IMR-90 (cell line): ENCODE data around the gene USP54. TPM values are rescaled to one million over a fixed set of nuclear protein-coding genes. Genes with fewer than 3 reads are reported as not detected.

Experiments
- ATAC-seq: fragments of 200-7000 bp; cut with Tn5 transposase; 2 replicates; pipeline ENCODE4 v1.9.1; 2020; ENCODE audit warnings: low read depth, mild to moderate bottlenecking, moderate library complexity
- BruUV-seq: library from RNA; stranded (reverse); fragments of 400-500 nt; replicated peaks from 2 replicates; lab custom pipeline; 2021; lab: Mats Ljungman, UMichigan
- CTCF ChIA-PET: fragments of 300-600 bp; formaldehyde crosslinking; extraction: SDS; loops from one replicate; lab custom pipeline; 2021; ENCODE audit warnings: antibody characterized with exemption; lab: Yijun Ruan, JAX
- POLR2A ChIA-PET: fragments of 300-600 bp; sonication (Branson Sonifier 250); formaldehyde crosslinking; loops from one replicate; lab custom pipeline; 2022; ENCODE audit warnings: antibody characterized with exemption; ENCODE audit not compliant: unreplicated experiment; lab: Charles Lee
- DNase-seq: peaks from one replicate; pipeline ENCODE4 v3.0.0; 2013
- H2AFZ ChIP-seq: replicated peaks from 2 replicates; pipeline ENCODE3; 2013; ENCODE audit warnings: low read length, mild to moderate bottlenecking; ENCODE audit not compliant: poor library complexity
- H2AK5ac ChIP-seq: 2 replicates; pipeline ENCODE4 v1.6.1; 2013; ENCODE audit warnings: low read depth, low read length, inconsistent platforms
- H2AK9ac ChIP-seq: replicated peaks from 2 replicates; pipeline ENCODE3; 2013; ENCODE audit warnings: mild to moderate bottlenecking, low read depth, low read length, moderate library complexity; ENCODE audit not compliant: poor library complexity
- H2BK120ac ChIP-seq: 2 replicates; pipeline ENCODE4 v1.6.1; 2013; ENCODE audit warnings: low read depth, low read length, inconsistent platforms
- H2BK15ac ChIP-seq: 3 replicates; pipeline ENCODE4 v1.6.1; 2013; ENCODE audit warnings: low read depth, low read length, inconsistent platforms
- H2BK20ac ChIP-seq: 2 replicates; pipeline ENCODE4 v1.6.1; 2013; ENCODE audit warnings: low read depth, mild to moderate bottlenecking, inconsistent platforms, low read length, moderate library complexity
- H2BK5ac ChIP-seq: 2 replicates; pipeline ENCODE4 v1.6.1; 2013; ENCODE audit warnings: mild to moderate bottlenecking, low read depth, low read length, inconsistent platforms; ENCODE audit not compliant: poor library complexity, severe bottlenecking
- H3K14ac ChIP-seq: replicated peaks from 2 replicates; pipeline ENCODE4 v1.6.1; 2013; ENCODE audit warnings: low read depth, low read length, inconsistent platforms
- H3K18ac ChIP-seq: 2 replicates; pipeline ENCODE4 v1.6.1; 2013; ENCODE audit warnings: low read depth, low read length, control low read depth
- H3K23ac ChIP-seq: 2 replicates; pipeline ENCODE4 v1.6.1; 2013; ENCODE audit warnings: low read depth, low read length, inconsistent platforms
- H3K27ac ChIP-seq: 2 replicates; pipeline ENCODE4 v1.5.1; 2013; ENCODE audit warnings: mild to moderate bottlenecking, control low read depth, low read length; ENCODE audit not compliant: insufficient read depth
- H3K27me3 ChIP-seq: 2 replicates; pipeline ENCODE4 v1.6.1; 2013; ENCODE audit warnings: low read length; ENCODE audit not compliant: control insufficient read depth, insufficient read depth
- H3K36me3 ChIP-seq: 2 replicates; pipeline ENCODE4 v1.6.1; 2013; ENCODE audit warnings: low read length, mixed read lengths; ENCODE audit not compliant: control insufficient read depth, insufficient read depth
- H3K4ac ChIP-seq: 2 replicates; pipeline ENCODE4 v1.6.1; 2013; ENCODE audit warnings: low read depth, low read length, inconsistent platforms
- H3K4me1 ChIP-seq: 2 replicates; pipeline ENCODE4 v1.6.1; 2013; ENCODE audit warnings: low read length, mixed read lengths; ENCODE audit not compliant: control insufficient read depth, insufficient read depth
- H3K4me2 ChIP-seq: 2 replicates; pipeline ENCODE4 v1.6.1; 2013; ENCODE audit warnings: low read depth, mild to moderate bottlenecking, control low read depth, low read length, moderate library complexity
- H3K4me3 ChIP-seq: 2 replicates; pipeline ENCODE4 v1.5.1; 2013; ENCODE audit warnings: low read depth, mild to moderate bottlenecking, control low read depth, low read length, moderate library complexity; ENCODE audit not compliant: insufficient read depth
- H3K56ac ChIP-seq: 2 replicates; pipeline ENCODE4 v1.6.1; 2013; ENCODE audit warnings: low read length, inconsistent platforms; ENCODE audit not compliant: insufficient read depth; ENCODE audit errors: extremely low read depth
- H3K79me1 ChIP-seq, 2 experiments: 2 replicates each; pipeline ENCODE4 v1.6.1; 2013; ENCODE audit warnings: low read length in 2 of 2, inconsistent platforms in 1 of 2, low read depth in 1 of 2
- H3K9ac ChIP-seq: 2 replicates; pipeline ENCODE4 v1.6.1; 2013; ENCODE audit warnings: low read depth, low read length, control low read depth
- H3K9me1 ChIP-seq: 2 replicates; pipeline ENCODE4 v1.6.1; 2013; ENCODE audit warnings: low read length, inconsistent platforms; ENCODE audit not compliant: insufficient read depth
- H3K9me3 ChIP-seq: 2 replicates; pipeline ENCODE4 v1.6.1; 2013; ENCODE audit warnings: low read length; ENCODE audit not compliant: control insufficient read depth, insufficient read depth
- H4K20me1 ChIP-seq: 2 replicates; pipeline ENCODE4 v1.6.1; 2013; ENCODE audit warnings: low read length, inconsistent platforms; ENCODE audit not compliant: insufficient read depth
- H4K5ac ChIP-seq: 2 replicates; pipeline ENCODE4 v1.6.1; 2013; ENCODE audit warnings: mild to moderate bottlenecking, low read depth, low read length, control low read depth
- H4K8ac ChIP-seq, 2 experiments: 2 replicates each; pipeline ENCODE4 v1.6.1; 2013; ENCODE audit warnings: low read depth in 2 of 2, low read length in 2 of 2, control low read depth in 1 of 2, inconsistent platforms in 1 of 2
- H4K91ac ChIP-seq: 2 replicates; pipeline ENCODE4 v1.6.1; 2013; ENCODE audit warnings: low read depth, low read length, inconsistent platforms; ENCODE audit not compliant: insufficient read depth
- BHLHE40 ChIP-seq: fragments of 150-350 bp; IDR thresholded peaks from 2 replicates; pipeline ENCODE4 v1.6.1; 2016; ENCODE audit warnings: mild to moderate bottlenecking, low read depth, low read length
- CEBPB ChIP-seq: IDR thresholded peaks from 2 replicates; pipeline ENCODE4 v1.6.1; 2012; ENCODE audit warnings: low read depth, low read length, improper control_type of control experiment
- CHD1 ChIP-seq: IDR thresholded peaks from 2 replicates; pipeline ENCODE4 v1.6.1; 2012; ENCODE audit warnings: low read depth, low read length, improper control_type of control experiment
- FOS ChIP-seq: fragments of 150-350 bp; IDR thresholded peaks from 2 replicates; pipeline ENCODE4 v1.6.1; 2016; ENCODE audit warnings: low read depth, low read length
- MAFK ChIP-seq: IDR thresholded peaks from 2 replicates; pipeline ENCODE4 v1.6.1; 2012; ENCODE audit warnings: low read depth, low read length, improper control_type of control experiment
- MAZ ChIP-seq: IDR thresholded peaks from 2 replicates; pipeline ENCODE4 v1.6.1; 2012; ENCODE audit warnings: low read depth, mild to moderate bottlenecking, low read length, improper control_type of control experiment, moderate library complexity, borderline replicate concordance
- MXI1 ChIP-seq: IDR thresholded peaks from 2 replicates; pipeline ENCODE4 v1.6.1; 2012; ENCODE audit warnings: low read depth, mild to moderate bottlenecking, low read length, moderate library complexity, borderline replicate concordance
- NFE2L2 ChIP-seq: fragments of 150-350 bp; IDR thresholded peaks from 2 replicates; pipeline ENCODE4 v1.6.1; 2016; ENCODE audit warnings: low read depth, mild to moderate bottlenecking, low read length
- POLR2A ChIP-seq: IDR thresholded peaks from 2 replicates; pipeline ENCODE4 v1.6.1; 2012; ENCODE audit warnings: mild to moderate bottlenecking, low read depth, low read length
- RAD21 ChIP-seq: IDR thresholded peaks from 2 replicates; pipeline ENCODE4 v1.6.1; 2012; ENCODE audit warnings: low read length, improper control_type of control experiment
- RCOR1 ChIP-seq: IDR thresholded peaks from 2 replicates; pipeline ENCODE4 v1.6.1; 2012; ENCODE audit warnings: mild to moderate bottlenecking, low read length, improper control_type of control experiment; ENCODE audit not compliant: insufficient replicate concordance
- RFX5 ChIP-seq: IDR thresholded peaks from 2 replicates; pipeline ENCODE4 v1.8.0; 2012; ENCODE audit warnings: low read depth, mild to moderate bottlenecking, low read length, moderate library complexity
- SMC3 ChIP-seq: fragments of 150-350 bp; IDR thresholded peaks from 2 replicates; pipeline ENCODE4 v1.6.1; 2016; ENCODE audit warnings: low read depth, mild to moderate bottlenecking, antibody characterized with exemption, low read length, moderate library complexity
- dilution Hi-C: fragments of 300-500 bp; cut with HindIII; formaldehyde crosslinking; loops from one replicate; pipeline ENCODE4 v1.14.3; 2018; ENCODE audit warnings: low sequenced_read_pairs; ENCODE audit not compliant: unreplicated experiment
- in situ Hi-C: fragments of 300-500 bp; cut with MboI; formaldehyde crosslinking; loops from 3 replicates; pipeline ENCODE4 v1.14.3; 2019; ENCODE audit warnings: low sequenced_read_pairs, inconsistent platforms, mixed read lengths
- intact Hi-C: fragments of 100-400 bp; cut with micrococcal nuclease; formaldehyde crosslinking; loops from 2 replicates; pipeline ENCODE4 v1.10.0; 2022
- polyA plus RNA-seq, 3 experiments: library from polyadenylated mRNA; depleted of rRNA; stranded (reverse); fragments of >200 nt; gene quantifications; 2 replicates each; pipeline ENCODE4 v1.2.3, GENCODE V29; 2012; ENCODE audit warnings: low replicate concordance in 1 of 3
- total RNA-seq: library from RNA; depleted of rRNA; stranded (reverse); fragments of >200 nt; gene quantifications from 2 replicates; pipeline ENCODE4 v1.2.3, GENCODE V29; 2012
- TF ChIP-seq, protein P1 (sequence below): fragments of 150-350 bp; IDR thresholded peaks from 2 replicates; pipeline ENCODE4 v1.6.1; 2016; ENCODE audit warnings: low read depth, mild to moderate bottlenecking, low read length, moderate library complexity, borderline replicate concordance
- TF ChIP-seq, protein P2 (sequence below): conservative IDR thresholded peaks from 2 replicates; pipeline ENCODE4 v1.5.1; 2012; ENCODE audit warnings: mild to moderate bottlenecking, low read depth, low read length, improper control_type of control experiment
- TF ChIP-seq, protein P3 (sequence below): fragments of 150-350 bp; IDR thresholded peaks from 2 replicates; pipeline ENCODE4 v1.6.1; 2017; ENCODE audit warnings: mild to moderate bottlenecking, antibody characterized with exemption, low read length, low read depth

Gene USP54
- total and polyA plus RNA-seq, 2 of the 4 experiments (the other 2 are of a cell fraction) = 4.0 to 7.9 TPM

DNA sequence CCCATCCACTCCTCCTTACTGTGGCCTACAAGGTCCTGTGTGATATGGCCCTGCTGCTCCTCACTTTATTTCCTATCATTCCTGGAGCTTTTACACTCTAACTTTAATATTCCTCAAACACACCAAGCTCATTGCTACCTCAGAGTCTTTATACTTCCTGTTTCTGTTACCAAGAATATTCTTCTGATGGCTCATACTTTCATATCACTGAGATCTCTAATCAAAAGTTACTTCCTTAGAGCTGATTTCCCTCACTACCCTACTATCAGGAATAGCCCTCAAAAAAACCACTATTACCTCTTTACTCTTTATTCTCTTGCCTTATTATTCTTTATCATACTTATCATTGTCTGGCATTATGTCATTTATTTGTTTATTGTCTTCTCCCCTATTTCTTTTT, 89.5 kb downstream of the USP54 start:
- H4K20me1 ChIP-seq = no peaks in the 10 kb centered on the region
- no peak overlapping the region for H3K23ac ChIP-seq
- peaks cover 10% of the 10 kb centered on the region for H3K9me1 ChIP-seq
- peaks cover under 1% of the 10 kb centered on the region; the same call in 1 of the 2 replicates for H3K4me1 ChIP-seq
- H3K9ac ChIP-seq = no peak overlapping the region
- no peaks in the 10 kb centered on the region for H3K9me3 ChIP-seq
- dilution Hi-C loops = no loop called here
- peak overlapping the region; percentile 47 for H2BK5ac ChIP-seq
- H3K79me1 ChIP-seq = peaks cover 5 to 10% of the 10 kb centered on the region in 2 experiments; a peak in 2 of 4 replicates
- H3K4me2 ChIP-seq = no peak overlapping the region
- DNase-seq = peak; percentile 20
- peaks cover 10% of the 10 kb centered on the region for H3K36me3 ChIP-seq
- H3K27ac ChIP-seq = no peak overlapping the region
- H2BK15ac ChIP-seq = no peak overlapping the region
- H2AK5ac ChIP-seq = no peak overlapping the region
- ChIA-PET CTCF (no interaction called here), POLR2A (no interaction called here)
- peak; percentile 49; the same call in 1 of the 2 replicates for ATAC-seq
- BruUV-seq = no TSS peak
- H3K4me3 ChIP-seq = no peak overlapping the region
- no peak overlapping the region for H3K56ac ChIP-seq
- peak overlapping the region; percentile 36; the same call in 1 of the 2 replicates for H4K5ac ChIP-seq
- H2BK20ac ChIP-seq = no peak overlapping the region
- H3K4ac ChIP-seq = no peak overlapping the region
- 0 out of 2 replicates have a peak overlapping the region, but pooled peaks have one; percentile 22 for H3K14ac ChIP-seq
- no peak overlapping the region for H2AK9ac ChIP-seq
- H4K8ac ChIP-seq = peak overlapping the region in 1 of 2 experiments; percentile 50; a peak in 2 of 4 replicates
- no peak overlapping the region for H3K18ac ChIP-seq
- H2AFZ ChIP-seq = no peak overlapping the region
- no peaks in the 10 kb centered on the region for H3K27me3 ChIP-seq
- H2BK120ac ChIP-seq = no peak overlapping the region
- intact Hi-C loops = no loop called here
- in situ Hi-C loops = no loop called here
- H4K91ac ChIP-seq = no peak overlapping the region
- TF ChIP-seq MXI1 = no peak
- TF ChIP-seq NFE2L2 = no peak
- TF ChIP-seq RFX5 = no peak
- TF ChIP-seq FOS = no peak
- TF ChIP-seq, protein P1, sequence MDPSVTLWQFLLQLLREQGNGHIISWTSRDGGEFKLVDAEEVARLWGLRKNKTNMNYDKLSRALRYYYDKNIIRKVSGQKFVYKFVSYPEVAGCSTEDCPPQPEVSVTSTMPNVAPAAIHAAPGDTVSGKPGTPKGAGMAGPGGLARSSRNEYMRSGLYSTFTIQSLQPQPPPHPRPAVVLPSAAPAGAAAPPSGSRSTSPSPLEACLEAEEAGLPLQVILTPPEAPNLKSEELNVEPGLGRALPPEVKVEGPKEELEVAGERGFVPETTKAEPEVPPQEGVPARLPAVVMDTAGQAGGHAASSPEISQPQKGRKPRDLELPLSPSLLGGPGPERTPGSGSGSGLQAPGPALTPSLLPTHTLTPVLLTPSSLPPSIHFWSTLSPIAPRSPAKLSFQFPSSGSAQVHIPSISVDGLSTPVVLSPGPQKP = no peak
- TF ChIP-seq CEBPB = no peak
- TF ChIP-seq MAFK = no peak
- no peak for TF ChIP-seq RAD21
- TF ChIP-seq BHLHE40 = no peak
- TF ChIP-seq, protein P2, sequence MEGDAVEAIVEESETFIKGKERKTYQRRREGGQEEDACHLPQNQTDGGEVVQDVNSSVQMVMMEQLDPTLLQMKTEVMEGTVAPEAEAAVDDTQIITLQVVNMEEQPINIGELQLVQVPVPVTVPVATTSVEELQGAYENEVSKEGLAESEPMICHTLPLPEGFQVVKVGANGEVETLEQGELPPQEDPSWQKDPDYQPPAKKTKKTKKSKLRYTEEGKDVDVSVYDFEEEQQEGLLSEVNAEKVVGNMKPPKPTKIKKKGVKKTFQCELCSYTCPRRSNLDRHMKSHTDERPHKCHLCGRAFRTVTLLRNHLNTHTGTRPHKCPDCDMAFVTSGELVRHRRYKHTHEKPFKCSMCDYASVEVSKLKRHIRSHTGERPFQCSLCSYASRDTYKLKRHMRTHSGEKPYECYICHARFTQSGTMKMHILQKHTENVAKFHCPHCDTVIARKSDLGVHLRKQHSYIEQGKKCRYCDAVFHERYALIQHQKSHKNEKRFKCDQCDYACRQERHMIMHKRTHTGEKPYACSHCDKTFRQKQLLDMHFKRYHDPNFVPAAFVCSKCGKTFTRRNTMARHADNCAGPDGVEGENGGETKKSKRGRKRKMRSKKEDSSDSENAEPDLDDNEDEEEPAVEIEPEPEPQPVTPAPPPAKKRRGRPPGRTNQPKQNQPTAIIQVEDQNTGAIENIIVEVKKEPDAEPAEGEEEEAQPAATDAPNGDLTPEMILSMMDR = no peak
- TF ChIP-seq RCOR1 = no peak
- TF ChIP-seq, protein P3, sequence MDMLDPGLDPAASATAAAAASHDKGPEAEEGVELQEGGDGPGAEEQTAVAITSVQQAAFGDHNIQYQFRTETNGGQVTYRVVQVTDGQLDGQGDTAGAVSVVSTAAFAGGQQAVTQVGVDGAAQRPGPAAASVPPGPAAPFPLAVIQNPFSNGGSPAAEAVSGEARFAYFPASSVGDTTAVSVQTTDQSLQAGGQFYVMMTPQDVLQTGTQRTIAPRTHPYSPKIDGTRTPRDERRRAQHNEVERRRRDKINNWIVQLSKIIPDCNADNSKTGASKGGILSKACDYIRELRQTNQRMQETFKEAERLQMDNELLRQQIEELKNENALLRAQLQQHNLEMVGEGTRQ = no peak
- no peak for TF ChIP-seq SMC3
- no peak for TF ChIP-seq POLR2A
- TF ChIP-seq MAZ = no peak
- TF ChIP-seq CHD1 = no peak
